Spleen (tissue), 11 donors: ENCODE measurements around the gene NUTM2E. TPM values are rescaled to one million over a fixed set of nuclear protein-coding genes. Genes with fewer than 3 reads are reported as not detected.
"Not testable (repeated sequence)": the region's sequence is repeated elsewhere in the genome, so short reads cannot be mapped to it uniquely, and the experiment has no call there.

Experiments used
- DNase-seq: peaks from one replicate; pipeline ENCODE4 v3.0.0-alpha.2; 2020
- H3K27ac ChIP-seq, 8 donors: fragments of 200-600 bp; sonication (generic) in 7 of 8; 1 replicate in 4 of 8; 2 replicates in 4 of 8; pipeline versions ENCODE4 v1.5.0 to v1.8.0; 2016 to 2021; ENCODE audit warnings: inconsistent platforms in 4 of 8, mild to moderate bottlenecking in 4 of 8, moderate library complexity in 1 of 8
- H3K27me3 ChIP-seq, 7 donors: fragments of 200-600 bp; sonication (generic) in 6 of 7; replicated peaks in 1 of 7; 1 replicate in 4 of 7; 2 replicates in 3 of 7; pipeline versions ENCODE4 v1.5.0 to v1.8.0; 2016 to 2021; ENCODE audit warnings: inconsistent platforms in 3 of 7, mild to moderate bottlenecking in 1 of 7
- H3K36me3 ChIP-seq, 6 donors: fragments of 200-600 bp; sonication (generic) in 5 of 6; 1 replicate in 4 of 6; 2 replicates in 2 of 6; pipeline versions ENCODE4 v1.5.0 to v1.8.0; 2016 to 2021; ENCODE audit warnings: inconsistent platforms in 2 of 6
- H3K4me1 ChIP-seq, 6 donors: fragments of 200-600 bp; sonication (generic) in 5 of 6; 1 replicate in 3 of 6; 2 replicates in 3 of 6; pipeline versions ENCODE4 v1.5.0 to v1.8.0; 2016 to 2021; ENCODE audit warnings: inconsistent platforms in 3 of 6
- H3K4me3 ChIP-seq, 8 donors: fragments of 200-600 bp; sonication (generic) in 7 of 8; 1 replicate in 4 of 8; 2 replicates in 4 of 8; pipeline versions ENCODE4 v1.5.0 to v1.8.0; 2016 to 2021; ENCODE audit warnings: inconsistent platforms in 4 of 8, mild to moderate bottlenecking in 4 of 8, moderate library complexity in 2 of 8
- H3K9me3 ChIP-seq, 8 donors: fragments of 200-600 bp; sonication (generic) in 7 of 8; 1 replicate in 4 of 8; 2 replicates in 4 of 8; pipeline versions ENCODE4 v1.5.0 to v1.8.0; 2016 to 2021; ENCODE audit warnings: inconsistent platforms in 4 of 8
- WGBS, 5 donors: extraction: QIAGEN DNeasy Blood & Tissue Kit in 3 of 5; methylation state at CpG; one replicate each; pipeline versions ENCODE4 v1.1.5 to v1.1.7; 2013 to 2018; 5-methylcytosine and 5-hydroxymethylcytosine counted together
- intact Hi-C: fragments of 100-400 bp; cut with DNase I; formaldehyde crosslinking; loops from one replicate; pipeline ENCODE4 v1.15.0; 2023; ENCODE audit warnings: low total_unique reads
- polyA plus RNA-seq, 3 donors: library from polyadenylated mRNA; stranded (reverse); fragments of 200-250 nt; gene quantifications; one replicate each; pipeline ENCODE4 v1.2.1, GENCODE V29; 2013
- total RNA-seq, 7 donors: library from RNA; depleted of rRNA in 3 of 7; stranded (reverse); fragments of >200 nt in 3 of 7; fragmentation: NEBNext Ultra II Directional in 4 of 7; extraction: Animal tissue kit (Norgen Biotek cat#: 25700) in 4 of 7; gene quantifications; one replicate each; pipeline versions ENCODE4 v1.1.0 to v1.2.1, GENCODE V29; 2016 to 2021
- donor health status: healthy with polysubstance abuse.
- donor health status: DM: no; HTN: no; CAD: no; lungs with moderate emphysema.
- donor health status: DM: no; HTN: no; CAD: no.
- donor health status: Bipolar disorder and iron deficiency.
- donor health status: healthy.
- donor health status: DM: no; HTN: no; CAD: no.
- donor health status: DM: yes; HTN: yes; CAD: no.

Gene NUTM2E
- total and polyA plus RNA-seq, 10 donors: 0.10 to 0.98 (median 0.68) TPM; not detected in 6

- intact Hi-C loops, H3K27me3 ChIP-seq, H3K27ac ChIP-seq, H3K9me3 ChIP-seq, H3K4me1 ChIP-seq, DNase-seq, H3K36me3 ChIP-seq, H3K4me3 ChIP-seq: not testable (repeated sequence)
- WGBS, 5 donors: 80 to 91% (median 90%) methylated on average over 1 to 7 of the region's 8 CpGs
Measured at GRCh38 chr10:79853191-79853854, 26.8 kb downstream of the NUTM2E start.

GRCh38 chr10:79862269-79862668, 35.7 kb downstream of the NUTM2E start:
- H3K27me3 ChIP-seq, H3K9me3 ChIP-seq, H3K36me3 ChIP-seq, intact Hi-C loops, H3K27ac ChIP-seq, H3K4me3 ChIP-seq, DNase-seq, H3K4me1 ChIP-seq: not testable (repeated sequence)
- WGBS, 5 donors: 82 to 100% methylated on average over 1 of the region's 1 CpG; no CpG with 5 or more reads in 3 of the 5 donors

- DNase-seq, H3K27ac ChIP-seq, intact Hi-C loops, H3K27me3 ChIP-seq, H3K36me3 ChIP-seq, H3K4me1 ChIP-seq, H3K4me3 ChIP-seq, H3K9me3 ChIP-seq: not testable (repeated sequence)
- WGBS, 5 donors: 25 to 72% (median 67%) methylated on average over 1 to 3 of the region's 3 CpGs; no CpG with 5 or more reads in 2 of the 5 donors
Measured at GRCh38 chr10:79862803-79863202, 36.3 kb downstream of the NUTM2E start.

GRCh38 chr10:79866903-79867551, 40.5 kb downstream of the NUTM2E start:
- H3K4me3 ChIP-seq, H3K27me3 ChIP-seq, H3K4me1 ChIP-seq, DNase-seq, H3K9me3 ChIP-seq, H3K27ac ChIP-seq, H3K36me3 ChIP-seq, intact Hi-C loops: not testable (repeated sequence)
- 79 to 95% (median 86%) methylated on average over 2 to 5 of the region's 9 CpGs for WGBS, 5 donors

- H3K27me3 ChIP-seq, H3K4me3 ChIP-seq, H3K27ac ChIP-seq, DNase-seq, H3K9me3 ChIP-seq, H3K4me1 ChIP-seq, H3K36me3 ChIP-seq, intact Hi-C loops: not testable (repeated sequence)
- WGBS, 5 donors: 78 to 93% (median 85%) methylated on average over 1 to 6 of the region's 7 CpGs
Measured at GRCh38 chr10:79868023-79868422, 41.5 kb downstream of the NUTM2E start.

GRCh38 chr10:79869439-79870097, 43.0 kb downstream of the NUTM2E start:
- H3K4me1 ChIP-seq, DNase-seq, H3K36me3 ChIP-seq, H3K4me3 ChIP-seq, H3K9me3 ChIP-seq, H3K27me3 ChIP-seq, H3K27ac ChIP-seq, intact Hi-C loops: not testable (repeated sequence)
- 61 to 70% (median 65%) methylated on average over 4 to 5 of the region's 5 CpGs for WGBS, 5 donors

- H3K4me3 ChIP-seq, H3K36me3 ChIP-seq, H3K27ac ChIP-seq, H3K9me3 ChIP-seq, H3K4me1 ChIP-seq, H3K27me3 ChIP-seq, DNase-seq, intact Hi-C loops: not testable (repeated sequence)
- 77 to 87% (median 82%) methylated on average over 2 to 4 of the region's 4 CpGs for WGBS, 5 donors
Measured at GRCh38 chr10:79871729-79872128, 45.2 kb downstream of the NUTM2E start.

Other genes starting within 250 kb of the NUTM2E start
- 1 to 10 TPM in 1 of 7 donors, not detected in 6; 1.4 TPM for gene SFTPA1, start 215.8 kb upstream of the NUTM2E start, total RNA-seq
- 1 to 10 TPM in 1 of 3 donors, under 1 TPM in 2; 0.30 to 1.4 (median 0.80) TPM for gene SFTPA1, start 215.8 kb upstream of the NUTM2E start, polyA plus RNA-seq
- gene NUTM2B, start 123.5 kb upstream of the NUTM2E start, total RNA-seq: 1 to 10 TPM in 6 of 7 donors, under 1 TPM in 1; 0.33 to 2.7 (median 1.3) TPM
- gene NUTM2B, start 123.5 kb upstream of the NUTM2E start, polyA plus RNA-seq: 1 to 10 TPM in 1 of 3 donors, under 1 TPM in 2; 0.03 to 4.3 (median 0.57) TPM
- gene SFTPD, start 122.4 kb downstream of the NUTM2E start, total RNA-seq: not detected
- under 1 TPM; 0.15 to 0.33 (median 0.19) TPM for gene SFTPD, start 122.4 kb downstream of the NUTM2E start, polyA plus RNA-seq